GM18502 (cell line): ENCODE results near the gene CABP1.

ENCODE experiments used
- ATAC-seq: cut with Tn5 transposase; IDR thresholded peaks from one replicate; pipeline ENCODE4 v1.9.1; 2021; ENCODE audit warnings: mild to moderate bottlenecking; ENCODE audit not compliant: unreplicated experiment, poor library complexity

CABP1 gene

GRCh38 chr12:120630104-120630892 lies 10.1 kb upstream of the CABP1 start:
- ATAC-seq, result no peak

GRCh38 chr12:120631097-120631496 lies 9.3 kb upstream of the CABP1 start:
- ATAC-seq, result no peak

GRCh38 chr12:120640861-120641833 lies 721 bp downstream of the CABP1 start:
- ATAC-seq, result peak; percentile 47

GRCh38 chr12:120642121-120642520 lies 1.7 kb downstream of the CABP1 start:
- ATAC-seq, result no peak

GRCh38 chr12:120642826-120643225 lies 2.4 kb downstream of the CABP1 start:
- no peak for ATAC-seq

- ATAC-seq, result no peak
Observed at GRCh38 chr12:120643574-120643973, 3.1 kb downstream of the CABP1 start.

- no peak for ATAC-seq
Observed at GRCh38 chr12:120646044-120646443, 5.6 kb downstream of the CABP1 start.

- no peak for ATAC-seq
Observed at GRCh38 chr12:120647375-120647755, 6.9 kb downstream of the CABP1 start.

GRCh38 chr12:120649442-120650232 lies 9.2 kb downstream of the CABP1 start:
- ATAC-seq, result no peak

- ATAC-seq, result no peak
Observed at GRCh38 chr12:120650233-120650690, 9.8 kb downstream of the CABP1 start.

GRCh38 chr12:120651821-120652220 lies 11.4 kb downstream of the CABP1 start:
- ATAC-seq, result no peak

- ATAC-seq, result no peak
Observed at GRCh38 chr12:120652656-120653435, 12.4 kb downstream of the CABP1 start.

- no peak for ATAC-seq
Observed at GRCh38 chr12:120653611-120654010, 13.2 kb downstream of the CABP1 start.

GRCh38 chr12:120654656-120655055 lies 14.2 kb downstream of the CABP1 start:
- no peak for ATAC-seq

- no peak for ATAC-seq
Observed at GRCh38 chr12:120656008-120656407, 15.6 kb downstream of the CABP1 start.

GRCh38 chr12:120658286-120659150 lies 18.1 kb downstream of the CABP1 start:
- ATAC-seq, result no peak

GRCh38 chr12:120659151-120659525 lies 18.7 kb downstream of the CABP1 start:
- no peak for ATAC-seq

GRCh38 chr12:120661432-120661831 lies 21.0 kb downstream of the CABP1 start:
- ATAC-seq, result no peak

- ATAC-seq, result peak; percentile 82
Observed at GRCh38 chr12:120662879-120663278, 22.5 kb downstream of the CABP1 start.
